Retinal pigment epithelial cell (primary cell): ENCODE measurements around the gene OPA3.

Source experiments
- DNase-seq: peaks from one replicate; pipeline ENCODE4 v3.0.0-alpha.2; 2010; ENCODE audit warnings: low read depth
- H3K4me3 ChIP-seq: 2 replicates; pipeline ENCODE4 v1.5.1; 2011; ENCODE audit warnings: mild to moderate bottlenecking, low read length, control low read depth, moderate library complexity
- CTCF ChIP-seq: conservative IDR thresholded peaks from 2 replicates; pipeline ENCODE4 v1.5.1; 2011; ENCODE audit warnings: low read depth, low read length, control low read depth, inconsistent platforms

Gene OPA3

GRCh38 chr19:45587873-45588272 lies 3.3 kb upstream of the OPA3 start:
- DNase-seq: no peak
- no peak overlapping the region for H3K4me3 ChIP-seq
- TF ChIP-seq CTCF: no peak

GRCh38 chr19:45585158-45585577 lies 566 bp upstream of the OPA3 start:
- peak overlapping the region; percentile 91 for H3K4me3 ChIP-seq
- DNase-seq: no peak
- TF ChIP-seq CTCF: no peak

GRCh38 chr19:45581576-45581975 lies 3.0 kb downstream of the OPA3 start:
- DNase-seq: no peak
- H3K4me3 ChIP-seq: no peak overlapping the region
- no peak for TF ChIP-seq CTCF

GRCh38 chr19:45578861-45579260 lies 5.7 kb downstream of the OPA3 start:
- H3K4me3 ChIP-seq: no peak overlapping the region
- no peak for TF ChIP-seq CTCF

GRCh38 chr19:45577111-45577905 lies 7.3 kb downstream of the OPA3 start:
- DNase-seq: peak; percentile 55

More at GRCh38 chr19:45578861-45579260, 5.7 kb downstream of the OPA3 start:
- no peak for DNase-seq

GRCh38 chr19:45576682-45577081 lies 7.9 kb downstream of the OPA3 start:
- no peak overlapping the region for H3K4me3 ChIP-seq
- no peak for TF ChIP-seq CTCF
- DNase-seq: no peak

More at GRCh38 chr19:45577111-45577905, 7.3 kb downstream of the OPA3 start:
- H3K4me3 ChIP-seq: no peak overlapping the region
- no peak for TF ChIP-seq CTCF

GRCh38 chr19:45575216-45575615 lies 9.4 kb downstream of the OPA3 start:
- no peak for TF ChIP-seq CTCF
- DNase-seq: no peak
- H3K4me3 ChIP-seq: no peak overlapping the region
